ENCODE data around the gene ZNF714.

The ZNF714 gene

DNA sequence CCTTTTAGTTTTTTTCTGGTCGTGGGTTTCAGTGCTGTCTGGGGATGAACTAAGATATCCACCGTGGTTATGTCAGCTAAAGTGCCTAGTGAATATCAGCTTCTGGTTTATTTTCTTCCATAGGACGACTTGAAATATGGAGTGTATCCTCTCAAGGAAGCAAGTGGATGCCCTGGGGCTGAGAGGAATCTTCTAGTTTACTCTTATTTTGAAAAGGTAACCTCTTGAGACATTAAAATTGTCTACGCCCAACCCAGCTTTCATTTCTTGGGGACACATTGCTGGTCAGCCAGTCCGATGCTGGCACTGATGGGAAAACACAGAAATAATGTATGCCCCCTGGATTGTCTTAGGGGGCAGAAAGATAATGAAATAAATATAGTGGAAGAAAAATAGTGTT is 61.4 kb downstream of the ZNF714 start:
- TF ChIP-seq TAF1 (IDR thresholded peaks at IDR 0.05; ENCODE audit: low read depth): no peak
- TF ChIP-seq, protein P1, sequence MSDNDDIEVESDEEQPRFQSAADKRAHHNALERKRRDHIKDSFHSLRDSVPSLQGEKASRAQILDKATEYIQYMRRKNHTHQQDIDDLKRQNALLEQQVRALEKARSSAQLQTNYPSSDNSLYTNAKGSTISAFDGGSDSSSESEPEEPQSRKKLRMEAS (IDR thresholded peaks at IDR 0.05): no peak
- no peak for TF ChIP-seq ZBTB7A (IDR thresholded peaks at IDR 0.05; ENCODE audit: low read depth)
- TF ChIP-seq, protein P2, sequence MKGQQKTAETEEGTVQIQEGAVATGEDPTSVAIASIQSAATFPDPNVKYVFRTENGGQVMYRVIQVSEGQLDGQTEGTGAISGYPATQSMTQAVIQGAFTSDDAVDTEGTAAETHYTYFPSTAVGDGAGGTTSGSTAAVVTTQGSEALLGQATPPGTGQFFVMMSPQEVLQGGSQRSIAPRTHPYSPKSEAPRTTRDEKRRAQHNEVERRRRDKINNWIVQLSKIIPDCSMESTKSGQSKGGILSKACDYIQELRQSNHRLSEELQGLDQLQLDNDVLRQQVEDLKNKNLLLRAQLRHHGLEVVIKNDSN (IDR thresholded peaks at IDR 0.05): no peak
- no peak for TF ChIP-seq EP300 (IDR thresholded peaks at IDR 0.05; ENCODE audit: borderline replicate concordance)
- TF ChIP-seq, protein P3, sequence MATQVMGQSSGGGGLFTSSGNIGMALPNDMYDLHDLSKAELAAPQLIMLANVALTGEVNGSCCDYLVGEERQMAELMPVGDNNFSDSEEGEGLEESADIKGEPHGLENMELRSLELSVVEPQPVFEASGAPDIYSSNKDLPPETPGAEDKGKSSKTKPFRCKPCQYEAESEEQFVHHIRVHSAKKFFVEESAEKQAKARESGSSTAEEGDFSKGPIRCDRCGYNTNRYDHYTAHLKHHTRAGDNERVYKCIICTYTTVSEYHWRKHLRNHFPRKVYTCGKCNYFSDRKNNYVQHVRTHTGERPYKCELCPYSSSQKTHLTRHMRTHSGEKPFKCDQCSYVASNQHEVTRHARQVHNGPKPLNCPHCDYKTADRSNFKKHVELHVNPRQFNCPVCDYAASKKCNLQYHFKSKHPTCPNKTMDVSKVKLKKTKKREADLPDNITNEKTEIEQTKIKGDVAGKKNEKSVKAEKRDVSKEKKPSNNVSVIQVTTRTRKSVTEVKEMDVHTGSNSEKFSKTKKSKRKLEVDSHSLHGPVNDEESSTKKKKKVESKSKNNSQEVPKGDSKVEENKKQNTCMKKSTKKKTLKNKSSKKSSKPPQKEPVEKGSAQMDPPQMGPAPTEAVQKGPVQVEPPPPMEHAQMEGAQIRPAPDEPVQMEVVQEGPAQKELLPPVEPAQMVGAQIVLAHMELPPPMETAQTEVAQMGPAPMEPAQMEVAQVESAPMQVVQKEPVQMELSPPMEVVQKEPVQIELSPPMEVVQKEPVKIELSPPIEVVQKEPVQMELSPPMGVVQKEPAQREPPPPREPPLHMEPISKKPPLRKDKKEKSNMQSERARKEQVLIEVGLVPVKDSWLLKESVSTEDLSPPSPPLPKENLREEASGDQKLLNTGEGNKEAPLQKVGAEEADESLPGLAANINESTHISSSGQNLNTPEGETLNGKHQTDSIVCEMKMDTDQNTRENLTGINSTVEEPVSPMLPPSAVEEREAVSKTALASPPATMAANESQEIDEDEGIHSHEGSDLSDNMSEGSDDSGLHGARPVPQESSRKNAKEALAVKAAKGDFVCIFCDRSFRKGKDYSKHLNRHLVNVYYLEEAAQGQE (IDR thresholded peaks at IDR 0.05; ENCODE audit: low read depth): no peak
- no peak for TF ChIP-seq NFIC (IDR thresholded peaks at IDR 0.05)
- TF ChIP-seq RAD21 (IDR thresholded peaks at IDR 0.05; ENCODE audit: low read depth): no peak
- no peak for TF ChIP-seq CEBPB (IDR thresholded peaks at IDR 0.05)
- TF ChIP-seq TCF12 (IDR thresholded peaks at IDR 0.05; ENCODE audit: low read depth): no peak
- TF ChIP-seq CREB1 (IDR thresholded peaks at IDR 0.05; ENCODE audit: low read depth): no peak
- TF ChIP-seq EGR1 (IDR thresholded peaks at IDR 0.05): no peak
- TF ChIP-seq FOXM1 (IDR thresholded peaks at IDR 0.05; ENCODE audit: borderline replicate concordance, low read depth): no peak
- no peak for TF ChIP-seq YY1 (IDR thresholded peaks at IDR 0.05; ENCODE audit: low read depth)
- TF ChIP-seq TEAD4 (IDR thresholded peaks at IDR 0.05): no peak

DNA sequence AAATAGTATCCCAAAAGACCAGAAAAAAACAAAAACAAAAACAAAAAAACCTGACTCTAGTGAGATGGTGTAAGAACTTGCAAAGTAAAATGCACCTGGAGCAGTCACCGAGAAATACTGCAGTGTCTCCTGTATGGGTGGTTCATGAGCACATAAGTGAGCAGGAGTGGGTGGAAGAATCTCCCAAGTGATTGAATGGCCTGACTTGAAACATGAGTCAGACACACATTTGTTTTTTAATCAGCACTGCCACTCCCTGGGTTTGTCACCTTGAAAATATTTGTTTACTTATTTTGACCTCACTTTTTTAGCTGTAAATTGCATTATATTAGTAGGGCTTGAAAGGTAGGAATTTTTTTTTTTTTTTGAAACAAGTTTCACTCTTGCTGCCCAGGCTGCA is 61.9 kb downstream of the ZNF714 start:
- TF ChIP-seq ZBTB7A (IDR thresholded peaks at IDR 0.05; ENCODE audit: low read depth) (no peak), EP300 (IDR thresholded peaks at IDR 0.05; ENCODE audit: borderline replicate concordance) (no peak), FOXM1 (IDR thresholded peaks at IDR 0.05; ENCODE audit: borderline replicate concordance, low read depth) (no peak), CEBPB (IDR thresholded peaks at IDR 0.05) (no peak), CREB1 (IDR thresholded peaks at IDR 0.05; ENCODE audit: low read depth) (no peak), EGR1 (IDR thresholded peaks at IDR 0.05) (no peak), TEAD4 (IDR thresholded peaks at IDR 0.05) (no peak), NFIC (IDR thresholded peaks at IDR 0.05) (no peak), YY1 (IDR thresholded peaks at IDR 0.05; ENCODE audit: low read depth) (no peak), TCF12 (IDR thresholded peaks at IDR 0.05; ENCODE audit: low read depth) (no peak), TAF1 (IDR thresholded peaks at IDR 0.05; ENCODE audit: low read depth) (no peak), RAD21 (IDR thresholded peaks at IDR 0.05; ENCODE audit: low read depth) (no peak)
- TF ChIP-seq, protein P2 (IDR thresholded peaks at IDR 0.05): no peak
- TF ChIP-seq, protein P1 (IDR thresholded peaks at IDR 0.05): no peak
- TF ChIP-seq, protein P3 (IDR thresholded peaks at IDR 0.05; ENCODE audit: low read depth): no peak

DNA sequence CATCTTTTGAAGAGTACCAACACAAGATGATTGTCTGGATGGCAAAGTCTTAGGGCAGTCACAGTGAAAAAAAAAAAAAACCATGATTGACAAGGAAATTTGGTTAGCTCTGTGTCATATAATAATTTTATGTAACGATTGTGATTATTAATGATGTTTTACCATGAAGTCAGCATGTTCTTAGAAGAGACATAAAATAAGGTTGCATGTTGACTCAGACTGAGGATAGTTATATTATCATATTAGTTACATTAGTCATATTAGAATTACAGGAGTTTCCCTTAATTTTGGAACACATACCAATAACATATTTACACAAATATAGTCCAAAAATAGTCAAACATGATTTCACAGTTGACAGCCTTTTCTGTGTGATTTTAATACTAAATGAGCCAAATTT is 65.5 kb downstream of the ZNF714 start:
- TF ChIP-seq, protein P2 (IDR thresholded peaks at IDR 0.05): no peak
- TF ChIP-seq RAD21 (IDR thresholded peaks at IDR 0.05; ENCODE audit: low read depth) (no peak), CREB1 (IDR thresholded peaks at IDR 0.05; ENCODE audit: low read depth) (no peak), CEBPB (IDR thresholded peaks at IDR 0.05) (no peak), YY1 (IDR thresholded peaks at IDR 0.05; ENCODE audit: low read depth) (no peak), EGR1 (IDR thresholded peaks at IDR 0.05) (no peak), EP300 (IDR thresholded peaks at IDR 0.05; ENCODE audit: borderline replicate concordance) (no peak), ZBTB7A (IDR thresholded peaks at IDR 0.05; ENCODE audit: low read depth) (no peak), TAF1 (IDR thresholded peaks at IDR 0.05; ENCODE audit: low read depth) (no peak), TCF12 (IDR thresholded peaks at IDR 0.05; ENCODE audit: low read depth) (no peak), NFIC (IDR thresholded peaks at IDR 0.05) (no peak), TEAD4 (IDR thresholded peaks at IDR 0.05) (no peak), FOXM1 (IDR thresholded peaks at IDR 0.05; ENCODE audit: borderline replicate concordance, low read depth) (no peak)
- TF ChIP-seq, protein P1 (IDR thresholded peaks at IDR 0.05): no peak
- TF ChIP-seq, protein P3 (IDR thresholded peaks at IDR 0.05; ENCODE audit: low read depth): no peak
